ENCODE measurements around the gene NFKBIL1. TPM values are rescaled to one million over a fixed set of nuclear protein-coding genes. Genes with fewer than 3 reads are reported as not detected.
A peak's percentile ranks its signal among the peaks of the same experiment; 100 is the strongest.

The NFKBIL1 gene
- total and polyA plus RNA-seq, 8 donors = 0.45 to 51.9 (median 18.9) TPM

DNA sequence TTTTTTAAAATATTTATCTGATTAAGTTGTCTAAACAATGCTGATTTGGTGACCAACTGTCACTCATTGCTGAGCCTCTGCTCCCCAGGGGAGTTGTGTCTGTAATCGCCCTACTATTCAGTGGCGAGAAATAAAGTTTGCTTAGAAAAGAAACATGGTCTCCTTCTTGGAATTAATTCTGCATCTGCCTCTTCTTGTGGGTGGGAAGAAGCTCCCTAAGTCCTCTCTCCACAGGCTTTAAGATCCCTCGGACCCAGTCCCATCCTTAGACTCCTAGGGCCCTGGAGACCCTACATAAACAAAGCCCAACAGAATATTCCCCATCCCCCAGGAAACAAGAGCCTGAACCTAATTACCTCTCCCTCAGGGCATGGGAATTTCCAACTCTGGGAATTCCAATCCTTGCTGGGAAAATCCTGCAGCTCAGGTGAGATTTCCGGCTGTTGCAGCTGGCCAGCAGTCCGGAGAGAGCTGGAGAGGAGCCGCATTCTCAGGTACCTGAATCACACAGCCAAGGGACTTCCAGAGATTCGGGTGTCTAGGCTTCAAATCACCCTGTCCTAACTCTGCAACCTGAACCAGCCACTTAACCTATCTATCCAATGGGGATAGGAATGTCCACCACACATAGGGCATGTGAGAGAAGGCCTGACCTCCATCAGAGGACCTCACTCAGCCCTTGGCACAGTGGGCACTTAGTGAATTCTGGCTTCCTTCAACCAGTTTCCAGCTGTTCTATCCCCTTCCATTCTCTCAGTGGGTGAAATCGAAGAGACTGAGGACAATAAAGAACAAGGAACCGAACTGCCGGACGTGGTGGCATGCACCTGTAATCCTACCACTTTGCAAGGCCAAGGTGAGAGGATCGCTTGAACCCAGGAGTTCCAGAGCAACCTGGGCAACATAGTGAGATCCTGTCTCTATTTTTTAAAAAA is 31.0 kb downstream of the NFKBIL1 start:
- Histone ChIP-seq H3K27ac (no peak overlapping the region), H3K27me3 (no peaks in the 10 kb centered on the region)

DNA sequence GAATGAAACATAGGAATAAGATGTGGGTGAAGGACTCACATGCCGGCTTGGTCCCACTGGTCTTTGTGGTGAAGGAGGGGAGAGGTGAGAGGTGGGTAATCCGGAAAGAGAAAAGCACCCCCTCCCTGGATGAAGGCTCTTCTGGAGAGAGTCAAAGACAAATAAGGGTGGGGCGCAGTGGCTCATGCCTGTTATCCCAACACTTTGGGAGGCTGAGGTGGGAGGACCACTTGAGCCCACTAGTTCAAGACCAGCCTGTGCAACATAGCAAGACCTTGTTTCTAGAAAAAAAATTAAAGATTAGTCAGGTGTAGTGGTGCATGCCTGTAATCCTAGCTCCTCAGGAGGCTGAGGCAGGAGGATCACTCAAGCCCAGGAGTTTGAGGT is 31.7 kb downstream of the NFKBIL1 start:
- intact Hi-C loops (cut with DNase I; ENCODE audit: low total_unique reads) = no loop called here
- H3K4me1 ChIP-seq = peaks cover 9 to 45% (median 19%) of the 10 kb centered on the region in 4 donors
- H3K9me3 ChIP-seq = no peaks in the 10 kb centered on the region
- no peak for DNase-seq
- WGBS, 5 donors = 78 to 86% (median 80%) methylated on average over 3 of the region's 3 CpGs
- no peaks in the 10 kb centered on the region for H3K27me3 ChIP-seq
- H3K27ac ChIP-seq = no peak overlapping the region
- no peak for TF ChIP-seq POLR2A (IDR thresholded peaks at IDR 0.05)
- no peak for TF ChIP-seq POLR2AphosphoS5 (IDR thresholded peaks at IDR 0.05)
- no peak for TF ChIP-seq EP300 (IDR thresholded peaks at IDR 0.05)
- TF ChIP-seq, protein P1, sequence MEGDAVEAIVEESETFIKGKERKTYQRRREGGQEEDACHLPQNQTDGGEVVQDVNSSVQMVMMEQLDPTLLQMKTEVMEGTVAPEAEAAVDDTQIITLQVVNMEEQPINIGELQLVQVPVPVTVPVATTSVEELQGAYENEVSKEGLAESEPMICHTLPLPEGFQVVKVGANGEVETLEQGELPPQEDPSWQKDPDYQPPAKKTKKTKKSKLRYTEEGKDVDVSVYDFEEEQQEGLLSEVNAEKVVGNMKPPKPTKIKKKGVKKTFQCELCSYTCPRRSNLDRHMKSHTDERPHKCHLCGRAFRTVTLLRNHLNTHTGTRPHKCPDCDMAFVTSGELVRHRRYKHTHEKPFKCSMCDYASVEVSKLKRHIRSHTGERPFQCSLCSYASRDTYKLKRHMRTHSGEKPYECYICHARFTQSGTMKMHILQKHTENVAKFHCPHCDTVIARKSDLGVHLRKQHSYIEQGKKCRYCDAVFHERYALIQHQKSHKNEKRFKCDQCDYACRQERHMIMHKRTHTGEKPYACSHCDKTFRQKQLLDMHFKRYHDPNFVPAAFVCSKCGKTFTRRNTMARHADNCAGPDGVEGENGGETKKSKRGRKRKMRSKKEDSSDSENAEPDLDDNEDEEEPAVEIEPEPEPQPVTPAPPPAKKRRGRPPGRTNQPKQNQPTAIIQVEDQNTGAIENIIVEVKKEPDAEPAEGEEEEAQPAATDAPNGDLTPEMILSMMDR (IDR thresholded peaks at IDR 0.05) = no peak
- H3K36me3 ChIP-seq = no peaks in the 10 kb centered on the region
- no peak overlapping the region for H3K4me3 ChIP-seq

More for the DNA sequence above, 31.0 kb downstream of the NFKBIL1 start:
- Histone ChIP-seq H3K4me1 (peaks cover 9 to 45% (median 19%) of the 10 kb centered on the region in 4 donors), H3K4me3 (no peak overlapping the region), H3K36me3 (no peaks in the 10 kb centered on the region), H3K9me3 (no peaks in the 10 kb centered on the region)
- TF ChIP-seq POLR2A (IDR thresholded peaks at IDR 0.05) = no peak
- TF ChIP-seq, protein P1 (IDR thresholded peaks at IDR 0.05) = no peak
- no peak for TF ChIP-seq POLR2AphosphoS5 (IDR thresholded peaks at IDR 0.05)
- TF ChIP-seq EP300 (IDR thresholded peaks at IDR 0.05) = no peak
- 75 to 82% (median 78%) methylated on average over 12 of the region's 12 CpGs for WGBS, 5 donors
- intact Hi-C loops (cut with DNase I; ENCODE audit: low total_unique reads) = no loop called here
- no peak for DNase-seq

DNA sequence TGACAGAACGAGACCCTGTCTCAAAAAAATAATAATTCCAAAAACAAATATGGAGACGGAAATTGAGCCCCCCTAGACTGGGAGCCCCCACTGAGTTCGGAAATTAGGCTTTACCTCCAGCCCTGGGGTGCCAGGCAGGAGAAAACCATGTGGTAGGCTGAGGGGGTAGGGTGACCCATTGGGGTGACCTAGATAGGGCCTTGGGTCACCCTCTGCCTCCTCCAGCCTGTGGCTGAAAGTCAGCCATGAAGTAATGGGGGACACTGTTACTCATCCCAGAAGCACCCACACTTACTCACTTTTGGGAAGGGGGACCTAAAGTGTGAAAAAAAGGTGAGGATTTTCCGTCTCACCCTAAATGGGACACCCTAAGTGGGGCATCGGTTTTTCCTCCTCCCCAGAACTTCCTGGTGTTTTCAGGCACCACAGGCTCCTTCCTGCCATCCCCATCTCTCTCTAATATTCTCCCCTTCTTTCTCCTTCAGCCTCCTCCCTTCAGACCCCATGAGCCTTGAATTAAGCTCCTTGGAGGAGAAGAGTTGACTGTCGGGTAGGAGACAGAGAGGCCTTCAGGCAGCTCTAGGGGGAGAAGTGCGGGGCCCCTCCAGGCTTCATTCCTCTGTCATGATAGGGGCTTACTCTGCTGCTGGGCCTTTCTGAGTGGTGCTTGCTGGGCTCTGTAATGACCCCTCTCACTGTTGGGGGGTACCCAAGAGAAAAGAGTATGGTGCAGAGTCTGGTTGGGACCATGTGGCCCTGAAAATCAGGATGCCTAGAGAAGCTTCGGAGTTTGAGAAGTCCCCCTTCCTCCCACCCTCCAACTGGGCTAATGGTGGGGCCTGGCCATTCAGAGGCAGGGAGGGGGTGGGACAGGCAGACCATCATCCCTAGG is 32.4 kb downstream of the NFKBIL1 start:
- 87 to 93% (median 91%) methylated on average over 8 of the region's 8 CpGs for WGBS, 5 donors
- intact Hi-C loops (cut with DNase I; ENCODE audit: low total_unique reads) = no loop called here
- Histone ChIP-seq H3K4me1 (peaks cover 9 to 49% (median 19%) of the 10 kb centered on the region in 4 donors), H3K4me3 (peak overlapping the region in 3 of 4 donors; percentile 65 to 76 (median 74)), H3K36me3 (no peaks in the 10 kb centered on the region), H3K27me3 (no peaks in the 10 kb centered on the region), H3K27ac (peak overlapping the region in 3 of 5 donors; percentile 86 to 89 (median 89)), H3K9me3 (no peaks in the 10 kb centered on the region)
- TF ChIP-seq POLR2AphosphoS5 (IDR thresholded peaks at IDR 0.05) (no peak), POLR2A (IDR thresholded peaks at IDR 0.05) (no peak), EP300 (IDR thresholded peaks at IDR 0.05) (no peak)
- TF ChIP-seq, protein P1 (IDR thresholded peaks at IDR 0.05) = no peak
- DNase-seq = no peak

DNA sequence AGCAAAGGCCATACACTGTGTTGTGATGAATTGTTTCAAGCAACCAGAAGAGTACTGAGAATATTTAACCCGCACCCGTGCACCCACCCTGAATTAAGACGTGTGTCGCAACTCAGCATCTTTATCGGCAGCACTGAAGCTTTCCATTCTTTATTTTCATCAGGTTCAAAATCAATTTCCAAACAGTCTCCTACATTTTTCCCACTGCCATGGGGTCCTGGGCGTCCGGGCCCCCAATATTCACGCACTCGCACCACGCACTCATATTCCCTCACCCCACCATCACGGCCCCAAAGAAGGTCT is 33.0 kb downstream of the NFKBIL1 start:
- no peaks in the 10 kb centered on the region for H3K36me3 ChIP-seq
- intact Hi-C loops (cut with DNase I; ENCODE audit: low total_unique reads) = no loop called here
- 35 to 45% (median 42%) methylated on average over 11 of the region's 11 CpGs for WGBS, 5 donors
- DNase-seq = no peak
- H3K4me3 ChIP-seq = peak overlapping the region; percentile 65 to 76 (median 72)
- H3K4me1 ChIP-seq = peaks cover 9 to 50% (median 19%) of the 10 kb centered on the region in 4 donors
- no peaks in the 10 kb centered on the region for H3K27me3 ChIP-seq
- H3K27ac ChIP-seq = peak overlapping the region; percentile 25 to 89 (median 86)
- TF ChIP-seq, protein P1 (IDR thresholded peaks at IDR 0.05) = no peak
- TF ChIP-seq EP300 (IDR thresholded peaks at IDR 0.05) (no peak), POLR2A (IDR thresholded peaks at IDR 0.05) (no peak), POLR2AphosphoS5 (IDR thresholded peaks at IDR 0.05) (no peak)
- no peaks in the 10 kb centered on the region for H3K9me3 ChIP-seq

Data from stomach (tissue), 9 donors.